HCT116 (cell line): ENCODE measurements around the gene EHBP1.

ENCODE experiments used
- CEBPB ChIP-seq: IDR thresholded peaks from 2 replicates; pipeline ENCODE4 v1.6.1; 2012; ENCODE audit warnings: low read depth
- EGR1 ChIP-seq: IDR thresholded peaks from 2 replicates; pipeline ENCODE4 v1.6.1; 2012; ENCODE audit warnings: low read depth
- ELF1 ChIP-seq: IDR thresholded peaks from 2 replicates; pipeline ENCODE4 v1.6.1; 2012; ENCODE audit warnings: low read depth, borderline replicate concordance
- EZH2 ChIP-seq: fragments of 200-600 bp; sonication (generic); IDR thresholded peaks from 2 replicates; pipeline ENCODE4 v1.6.1; 2017; ENCODE audit warnings: antibody characterized with exemption, mixed run types
- EZH2phosphoT487 ChIP-seq: fragments of 200-600 bp; IDR thresholded peaks from 2 replicates; pipeline ENCODE4 v1.6.1; 2018; ENCODE audit warnings: antibody characterized with exemption, borderline replicate concordance
- JUND ChIP-seq: IDR thresholded peaks from 2 replicates; pipeline ENCODE4 v1.6.1; 2012
- POLR2A ChIP-seq: IDR thresholded peaks from 2 replicates; pipeline ENCODE4 v1.7.0; 2011; ENCODE audit warnings: borderline replicate concordance; ENCODE audit not compliant: insufficient read depth, insufficient read length; ENCODE audit errors: extremely low read depth
- POLR2AphosphoS5 ChIP-seq: IDR thresholded peaks from 2 replicates; pipeline ENCODE4 v1.6.1; 2011; ENCODE audit warnings: mild to moderate bottlenecking, low read depth, low read length, moderate library complexity
- RAD21 ChIP-seq: IDR thresholded peaks from 2 replicates; pipeline ENCODE4 v1.6.1; 2012; ENCODE audit warnings: low read depth, mild to moderate bottlenecking
- YY1 ChIP-seq: IDR thresholded peaks from 2 replicates; pipeline ENCODE4 v1.6.1; 2011; ENCODE audit warnings: low read length, low read depth, moderate library complexity, mild to moderate bottlenecking; ENCODE audit not compliant: insufficient replicate concordance; ENCODE audit errors: extremely low read depth
- ZFX ChIP-seq: fragments of 450-650 bp; IDR thresholded peaks from 2 replicates; pipeline ENCODE4 v1.6.1; 2017
- TF ChIP-seq, protein P1 (sequence below), 3 experiments: fragments of 200-600 bp in 1 of 3; sonication (generic) in 1 of 3; IDR thresholded peaks in 2 of 3; conservative IDR thresholded peaks in 1 of 3; 2 replicates each; pipeline ENCODE4 v1.5.1; 2012 to 2017; ENCODE audit warnings: low read depth in 2 of 3, low read length in 2 of 3, antibody characterized with exemption in 1 of 3, borderline replicate concordance in 1 of 3, control low read depth in 1 of 3, mild to moderate bottlenecking in 1 of 3, mixed read lengths in 1 of 3, mixed run types in 1 of 3, moderate library complexity in 1 of 3; ENCODE audit not compliant: insufficient read depth in 1 of 3
- TF ChIP-seq, protein P2 (sequence below): IDR thresholded peaks from 2 replicates; pipeline ENCODE4 v1.6.1; 2012
- TF ChIP-seq, protein P3 (sequence below): IDR thresholded peaks from 2 replicates; pipeline ENCODE4 v1.6.1; 2012; ENCODE audit warnings: low read depth

DNA sequence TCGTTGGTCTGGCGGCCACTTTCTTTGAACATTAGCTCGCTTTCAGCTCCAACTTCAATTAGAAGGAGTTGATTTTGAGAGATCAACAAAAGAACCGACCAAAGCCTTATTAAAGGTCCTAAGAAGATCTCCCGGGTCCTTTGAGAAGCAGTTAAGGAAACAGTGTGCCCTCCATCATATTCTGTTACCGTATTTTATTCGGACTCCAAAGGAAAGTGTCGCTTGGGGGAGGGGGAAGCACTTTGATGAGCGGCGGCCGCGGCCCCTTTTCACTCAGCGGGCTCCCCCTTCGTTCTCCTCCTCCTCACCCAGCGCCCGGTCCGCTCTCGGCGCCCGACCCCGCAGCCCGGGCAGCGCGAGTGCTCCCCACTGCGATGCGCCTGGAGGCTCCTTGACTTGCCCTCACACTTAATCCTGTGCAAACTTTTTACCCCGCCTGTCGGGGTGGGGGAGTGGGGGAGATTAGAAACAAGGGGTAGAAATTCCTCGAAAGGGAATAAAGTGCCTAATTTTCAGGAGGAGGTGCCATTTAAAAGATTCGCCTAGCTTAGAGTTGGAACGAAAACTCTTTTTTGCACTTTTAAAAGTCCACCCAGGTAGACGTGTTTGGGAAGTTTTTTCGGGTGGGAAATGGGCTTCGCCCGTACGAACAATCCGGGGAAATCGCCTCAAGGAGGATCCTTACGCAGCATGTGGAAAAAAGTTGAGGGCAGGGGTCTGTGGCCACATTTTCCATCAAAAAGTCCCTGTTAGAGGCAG is 343.9 kb downstream of the EHBP1 start:
- TF ChIP-seq POLR2A, result no peak
- TF ChIP-seq, protein P1, sequence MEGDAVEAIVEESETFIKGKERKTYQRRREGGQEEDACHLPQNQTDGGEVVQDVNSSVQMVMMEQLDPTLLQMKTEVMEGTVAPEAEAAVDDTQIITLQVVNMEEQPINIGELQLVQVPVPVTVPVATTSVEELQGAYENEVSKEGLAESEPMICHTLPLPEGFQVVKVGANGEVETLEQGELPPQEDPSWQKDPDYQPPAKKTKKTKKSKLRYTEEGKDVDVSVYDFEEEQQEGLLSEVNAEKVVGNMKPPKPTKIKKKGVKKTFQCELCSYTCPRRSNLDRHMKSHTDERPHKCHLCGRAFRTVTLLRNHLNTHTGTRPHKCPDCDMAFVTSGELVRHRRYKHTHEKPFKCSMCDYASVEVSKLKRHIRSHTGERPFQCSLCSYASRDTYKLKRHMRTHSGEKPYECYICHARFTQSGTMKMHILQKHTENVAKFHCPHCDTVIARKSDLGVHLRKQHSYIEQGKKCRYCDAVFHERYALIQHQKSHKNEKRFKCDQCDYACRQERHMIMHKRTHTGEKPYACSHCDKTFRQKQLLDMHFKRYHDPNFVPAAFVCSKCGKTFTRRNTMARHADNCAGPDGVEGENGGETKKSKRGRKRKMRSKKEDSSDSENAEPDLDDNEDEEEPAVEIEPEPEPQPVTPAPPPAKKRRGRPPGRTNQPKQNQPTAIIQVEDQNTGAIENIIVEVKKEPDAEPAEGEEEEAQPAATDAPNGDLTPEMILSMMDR (IDR thresholded peaks at IDR 0.05 in 2 of 3, conservative IDR thresholded peaks at IDR 0.05 in 1 of 3; ENCODE audit: borderline replicate concordance in 1 of 3, insufficient read depth in 1 of 3, low read depth in 2 of 3, low read length in 2 of 3), result no peak
- TF ChIP-seq EZH2phosphoT487, result no peak
- TF ChIP-seq, protein P2, sequence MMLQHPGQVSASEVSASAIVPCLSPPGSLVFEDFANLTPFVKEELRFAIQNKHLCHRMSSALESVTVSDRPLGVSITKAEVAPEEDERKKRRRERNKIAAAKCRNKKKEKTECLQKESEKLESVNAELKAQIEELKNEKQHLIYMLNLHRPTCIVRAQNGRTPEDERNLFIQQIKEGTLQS, result no peak
- TF ChIP-seq ELF1, result no peak
- TF ChIP-seq EZH2, result no peak
- TF ChIP-seq POLR2AphosphoS5, result no peak
- no peak for TF ChIP-seq CEBPB
- TF ChIP-seq, protein P3, sequence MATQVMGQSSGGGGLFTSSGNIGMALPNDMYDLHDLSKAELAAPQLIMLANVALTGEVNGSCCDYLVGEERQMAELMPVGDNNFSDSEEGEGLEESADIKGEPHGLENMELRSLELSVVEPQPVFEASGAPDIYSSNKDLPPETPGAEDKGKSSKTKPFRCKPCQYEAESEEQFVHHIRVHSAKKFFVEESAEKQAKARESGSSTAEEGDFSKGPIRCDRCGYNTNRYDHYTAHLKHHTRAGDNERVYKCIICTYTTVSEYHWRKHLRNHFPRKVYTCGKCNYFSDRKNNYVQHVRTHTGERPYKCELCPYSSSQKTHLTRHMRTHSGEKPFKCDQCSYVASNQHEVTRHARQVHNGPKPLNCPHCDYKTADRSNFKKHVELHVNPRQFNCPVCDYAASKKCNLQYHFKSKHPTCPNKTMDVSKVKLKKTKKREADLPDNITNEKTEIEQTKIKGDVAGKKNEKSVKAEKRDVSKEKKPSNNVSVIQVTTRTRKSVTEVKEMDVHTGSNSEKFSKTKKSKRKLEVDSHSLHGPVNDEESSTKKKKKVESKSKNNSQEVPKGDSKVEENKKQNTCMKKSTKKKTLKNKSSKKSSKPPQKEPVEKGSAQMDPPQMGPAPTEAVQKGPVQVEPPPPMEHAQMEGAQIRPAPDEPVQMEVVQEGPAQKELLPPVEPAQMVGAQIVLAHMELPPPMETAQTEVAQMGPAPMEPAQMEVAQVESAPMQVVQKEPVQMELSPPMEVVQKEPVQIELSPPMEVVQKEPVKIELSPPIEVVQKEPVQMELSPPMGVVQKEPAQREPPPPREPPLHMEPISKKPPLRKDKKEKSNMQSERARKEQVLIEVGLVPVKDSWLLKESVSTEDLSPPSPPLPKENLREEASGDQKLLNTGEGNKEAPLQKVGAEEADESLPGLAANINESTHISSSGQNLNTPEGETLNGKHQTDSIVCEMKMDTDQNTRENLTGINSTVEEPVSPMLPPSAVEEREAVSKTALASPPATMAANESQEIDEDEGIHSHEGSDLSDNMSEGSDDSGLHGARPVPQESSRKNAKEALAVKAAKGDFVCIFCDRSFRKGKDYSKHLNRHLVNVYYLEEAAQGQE, result no peak
- no peak for TF ChIP-seq RAD21
- no peak for TF ChIP-seq YY1
- no peak for TF ChIP-seq ZFX
- TF ChIP-seq EGR1, result no peak
- no peak for TF ChIP-seq JUND
